HL-60/S4 treated with phorbol 12-myristate 13-acetate at 8.2 ng/mL for 4 days and 3 days (cell line): ENCODE data around the gene CACNA2D3.
"Not testable (repeated sequence)": the region's sequence is repeated elsewhere in the genome, so short reads cannot be mapped to it uniquely, and the experiment has no call there.

Experiments
- in situ Hi-C: fragments of 300-500 bp; cut with MboI; formaldehyde crosslinking; loops from 2 replicates; pipeline ENCODE4 v1.15.0; 2022; ENCODE audit warnings: low sequenced_read_pairs

Gene CACNA2D3

DNA sequence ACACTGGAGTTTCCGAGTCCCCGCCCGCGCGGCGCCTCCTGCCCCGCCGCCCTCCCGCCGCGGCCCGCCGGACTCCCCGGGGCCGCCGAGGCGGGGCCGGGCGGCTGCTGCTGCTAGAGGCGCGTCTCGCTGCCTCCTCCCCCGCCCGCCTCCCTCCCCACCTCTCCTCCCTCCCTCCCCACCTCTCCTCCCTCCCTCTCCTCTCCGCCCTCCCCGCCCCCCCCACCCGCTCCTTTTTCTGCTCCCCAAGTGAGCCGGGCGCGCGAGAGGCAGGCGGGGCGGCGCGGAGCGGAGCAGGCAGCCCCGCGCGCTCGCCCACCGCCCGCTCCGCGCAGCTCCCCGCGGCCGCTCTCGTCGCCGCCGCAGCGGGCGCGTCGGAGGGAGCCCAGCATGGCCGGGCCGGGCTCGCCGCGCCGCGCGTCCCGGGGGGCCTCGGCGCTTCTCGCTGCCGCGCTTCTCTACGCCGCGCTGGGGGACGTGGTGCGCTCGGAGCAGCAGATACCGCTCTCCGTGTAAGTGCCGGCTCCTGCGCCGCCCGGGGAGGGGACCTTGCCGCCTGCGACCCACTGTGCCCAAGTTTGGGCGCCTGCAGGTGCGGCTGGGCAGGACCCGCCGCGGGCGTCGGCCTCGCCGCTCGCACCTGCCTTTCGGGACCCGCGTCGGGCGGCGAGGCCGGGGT, at the start of gene CACNA2D3:
Gene CACNA2D3, plus strand, starts transcription at position 229 of the 679 bp plus-strand sequence.
- in situ Hi-C loops: no loop called here

DNA sequence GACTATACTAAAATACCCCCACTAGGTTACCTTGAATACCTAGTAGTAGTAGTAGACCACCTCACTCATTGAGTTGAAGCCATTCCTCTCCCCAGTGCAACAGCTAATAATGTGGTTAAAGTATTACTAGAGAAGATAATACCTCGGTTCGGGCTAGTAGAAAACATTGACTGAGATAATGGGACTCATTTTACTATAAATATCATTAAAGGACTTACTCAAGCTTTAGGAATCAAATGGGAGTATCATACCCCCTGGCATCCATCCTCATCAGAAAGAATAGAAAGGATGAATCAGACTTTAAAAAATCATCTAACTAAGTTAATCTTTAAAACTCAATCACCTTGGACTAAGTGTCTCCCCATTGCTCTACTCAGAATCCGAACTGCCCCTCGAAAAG, 49.0 kb upstream of the CACNA2D3 start:
- in situ Hi-C loops: no loop called here

DNA sequence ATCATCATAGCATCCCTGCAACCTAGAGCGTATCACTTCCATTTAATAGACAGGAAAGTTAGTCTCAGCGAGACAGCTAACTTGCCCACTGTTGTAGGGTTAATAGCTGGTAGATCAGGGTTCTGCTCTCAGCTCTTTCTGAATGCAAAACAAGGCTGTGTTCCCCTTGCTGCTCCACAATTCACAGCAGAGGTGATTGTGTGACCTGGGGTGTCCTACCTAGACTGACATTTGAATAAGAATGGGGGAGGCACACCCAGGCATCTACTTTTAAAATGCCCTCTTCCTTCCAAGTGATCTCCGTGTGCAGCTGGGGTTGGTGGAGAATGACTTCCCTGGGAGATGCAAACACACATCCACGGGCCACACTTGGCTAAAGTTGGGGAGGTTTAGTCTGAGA, 43.0 kb upstream of the CACNA2D3 start:
- in situ Hi-C loops: no loop called here

DNA sequence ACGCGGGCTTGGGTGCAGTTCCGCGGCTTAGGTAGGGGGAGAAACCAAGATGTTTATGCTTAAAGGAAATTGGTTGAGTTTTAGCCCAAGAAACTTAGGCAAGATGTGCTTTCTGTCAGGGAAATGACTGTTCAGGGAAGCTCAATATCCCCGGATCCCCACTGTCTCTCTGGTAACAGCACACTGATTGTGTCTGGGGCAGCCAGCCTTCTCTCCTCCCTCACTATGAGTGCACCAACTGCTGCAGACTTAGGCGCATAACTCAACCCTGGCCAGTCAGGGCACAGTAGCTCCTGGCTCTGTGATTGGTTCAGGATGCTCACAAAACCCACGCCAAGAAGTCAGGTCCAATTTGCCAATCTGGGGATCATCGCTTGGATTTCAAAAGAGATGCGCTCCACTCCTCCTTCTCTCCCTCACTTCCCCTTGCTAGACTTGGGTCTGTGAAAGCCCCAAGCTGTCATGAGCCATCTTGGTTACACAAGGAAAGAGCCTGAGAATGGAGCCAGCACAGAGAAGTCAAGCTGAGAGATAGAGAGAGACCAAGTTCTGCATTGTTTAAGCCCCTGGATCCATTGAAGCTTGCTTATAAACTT, 42.5 kb upstream of the CACNA2D3 start:
- in situ Hi-C loops: no loop called here

DNA sequence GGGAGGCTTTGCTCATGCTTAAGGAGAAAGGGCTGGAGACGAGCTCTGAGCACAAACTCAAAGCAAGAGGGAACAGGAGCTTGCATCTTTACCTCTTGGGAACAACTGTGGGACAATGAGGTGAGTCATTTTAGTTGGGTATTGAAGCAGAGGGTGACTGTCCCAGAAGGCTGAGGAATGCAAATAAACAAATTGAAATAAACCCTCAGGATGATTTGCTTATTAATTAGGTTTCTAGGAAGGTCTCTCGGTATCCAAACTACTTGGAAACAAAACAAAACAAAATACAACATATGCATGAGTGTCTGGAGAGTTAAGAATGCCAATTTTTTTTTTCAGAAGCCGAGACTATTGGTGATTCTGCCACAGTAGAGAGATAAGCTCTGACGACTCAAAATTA, 38.4 kb upstream of the CACNA2D3 start:
- in situ Hi-C loops: no loop called here

DNA sequence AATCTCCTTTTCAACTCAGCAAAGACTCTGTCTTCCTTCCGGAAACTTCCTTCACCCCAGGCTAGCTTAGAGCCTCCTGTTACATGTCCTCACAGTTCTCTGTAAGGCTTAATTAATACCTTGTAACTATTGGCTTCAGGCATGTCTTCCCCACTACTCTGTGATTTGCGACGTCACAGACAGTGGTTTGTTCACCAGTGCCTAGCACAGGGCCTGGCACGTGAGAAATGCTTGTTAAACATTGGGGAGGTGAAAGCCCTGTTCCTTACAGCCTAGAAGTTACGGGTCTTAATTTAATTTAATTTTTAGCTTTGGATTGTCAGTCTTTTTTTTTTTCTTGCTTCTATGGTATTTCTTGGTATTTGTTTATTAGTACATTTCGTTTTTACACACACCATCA, 36.4 kb upstream of the CACNA2D3 start:
- in situ Hi-C loops: no loop called here

DNA sequence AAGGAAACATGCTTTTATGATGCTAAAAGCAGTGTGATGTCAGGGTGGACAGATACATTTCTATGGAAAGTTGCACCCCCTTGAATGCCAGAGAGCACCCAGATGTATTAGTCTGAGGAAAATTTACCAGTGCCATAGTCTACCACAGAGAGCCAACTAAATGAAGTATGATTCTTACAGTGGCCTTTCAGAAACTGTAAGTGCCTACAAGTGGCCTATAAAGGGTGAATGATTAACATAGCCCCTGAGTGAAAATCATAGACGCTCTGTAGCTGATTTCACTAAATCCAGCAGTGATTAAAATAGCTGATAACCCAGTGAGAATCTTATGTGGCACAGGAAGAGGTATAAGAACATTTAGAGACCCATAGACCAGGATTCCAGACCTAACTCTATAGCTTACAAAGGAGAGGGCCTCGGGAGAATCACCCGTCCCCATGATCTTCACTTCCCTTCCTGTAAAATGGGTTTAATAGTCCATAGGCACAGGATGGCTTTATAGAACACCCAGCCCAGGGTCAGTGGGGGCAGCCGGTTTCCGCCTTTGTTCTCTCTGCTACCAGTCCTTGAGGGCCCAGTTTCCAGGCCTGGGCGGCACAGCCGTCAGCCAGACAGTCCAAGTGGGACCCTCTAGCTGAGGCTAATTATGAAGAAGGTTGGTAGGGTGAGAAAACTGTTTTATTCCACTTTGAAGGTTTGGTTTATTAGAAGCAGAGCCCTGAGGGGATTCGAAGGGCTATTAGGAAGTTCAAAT, 35.5 kb upstream of the CACNA2D3 start:
- in situ Hi-C loops: no loop called here

DNA sequence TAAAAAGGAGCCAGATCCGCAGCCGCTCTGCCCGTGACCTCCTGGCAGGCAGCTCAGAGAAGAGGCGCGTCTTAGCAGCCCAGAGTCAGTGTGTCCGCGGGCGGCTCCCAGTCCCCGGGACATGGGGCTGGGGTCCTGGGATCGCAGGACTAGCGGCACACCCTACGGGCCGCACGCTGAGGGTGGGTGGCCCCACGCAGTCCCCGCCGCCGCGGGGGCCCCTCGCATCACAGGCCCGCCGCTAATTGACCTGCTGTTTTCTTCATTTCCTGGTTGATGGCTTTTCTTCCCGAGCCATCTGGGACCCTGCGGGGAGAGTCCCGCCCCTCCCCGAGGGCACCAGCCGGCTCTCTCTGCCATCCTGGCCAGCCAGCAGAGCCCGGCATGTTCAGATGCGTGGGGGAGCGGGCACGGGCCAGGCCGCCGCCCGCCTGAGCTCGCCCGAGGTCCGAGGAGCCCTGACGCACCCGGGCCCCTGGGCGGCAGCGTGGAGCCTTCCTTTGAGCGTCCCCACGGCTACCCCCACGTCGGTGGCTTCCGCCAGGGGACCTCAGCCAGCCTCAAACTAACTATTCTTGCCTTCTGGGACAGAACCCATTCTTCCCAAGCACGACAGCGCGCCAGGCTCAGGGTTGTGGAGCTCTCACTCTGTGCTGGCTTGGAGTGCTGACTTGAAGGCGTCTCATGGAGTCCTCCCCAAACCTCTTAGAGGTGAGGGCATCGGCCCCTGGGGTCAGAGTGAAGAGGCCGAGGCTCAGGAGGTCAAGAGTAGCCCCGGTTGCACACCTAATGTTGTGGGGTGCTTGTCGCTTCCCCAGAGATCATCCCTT, 34.6 kb upstream of the CACNA2D3 start:
- in situ Hi-C loops: no loop called here

DNA sequence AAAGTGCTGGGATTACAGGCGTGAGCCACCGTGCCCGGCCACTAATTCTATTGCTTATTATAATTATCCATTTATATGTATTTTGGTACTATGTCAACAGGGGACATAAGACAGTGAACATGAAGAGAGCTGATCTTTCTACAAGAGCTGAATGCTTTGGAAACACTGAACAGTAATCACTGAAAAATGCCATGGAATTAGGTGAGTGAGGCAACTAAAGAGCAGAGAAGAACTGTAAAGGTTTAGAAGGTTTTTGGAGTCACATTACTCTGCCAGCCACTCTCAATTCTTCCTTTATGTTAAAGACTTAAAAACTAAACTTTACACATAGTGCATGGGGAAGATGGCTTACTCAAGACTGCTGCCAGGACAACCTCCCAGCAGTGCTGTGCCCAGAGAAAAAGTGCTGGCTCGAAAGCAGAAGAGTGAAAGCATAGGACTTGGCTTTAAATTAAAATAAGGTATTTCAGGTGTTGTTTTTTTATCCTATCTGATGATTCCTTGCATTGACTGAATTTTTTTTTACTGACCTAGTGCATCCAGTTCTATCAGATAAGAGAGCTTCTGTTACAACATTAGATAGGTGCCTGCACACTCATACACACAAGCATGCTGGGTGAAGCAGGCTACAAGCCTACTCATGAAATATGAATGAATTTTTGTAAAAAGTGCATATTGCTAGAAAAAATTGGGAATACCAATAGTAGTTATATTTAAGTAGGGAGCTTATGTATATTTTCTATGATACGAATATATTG, 28.7 kb upstream of the CACNA2D3 start:
- in situ Hi-C loops: no loop called here

DNA sequence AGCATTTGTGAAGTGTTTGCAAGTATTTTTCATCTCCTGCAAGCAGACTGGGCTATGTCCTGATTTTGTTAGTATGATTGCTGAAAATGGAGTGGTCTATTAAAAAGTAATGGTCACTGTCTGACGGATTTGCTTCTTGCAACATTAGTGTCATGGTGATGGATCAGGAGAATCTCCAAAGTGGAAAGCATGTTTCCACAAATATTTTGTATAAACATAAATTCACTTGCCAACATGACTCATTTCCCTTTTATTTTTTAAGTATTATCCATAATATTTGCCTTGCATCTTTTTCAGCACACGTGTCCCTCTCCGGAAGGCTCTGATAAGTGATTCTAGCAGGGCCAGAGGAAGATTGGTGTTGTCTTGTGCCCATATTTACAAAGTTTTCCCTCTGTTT, 27.4 kb upstream of the CACNA2D3 start:
- in situ Hi-C loops: no loop called here

DNA sequence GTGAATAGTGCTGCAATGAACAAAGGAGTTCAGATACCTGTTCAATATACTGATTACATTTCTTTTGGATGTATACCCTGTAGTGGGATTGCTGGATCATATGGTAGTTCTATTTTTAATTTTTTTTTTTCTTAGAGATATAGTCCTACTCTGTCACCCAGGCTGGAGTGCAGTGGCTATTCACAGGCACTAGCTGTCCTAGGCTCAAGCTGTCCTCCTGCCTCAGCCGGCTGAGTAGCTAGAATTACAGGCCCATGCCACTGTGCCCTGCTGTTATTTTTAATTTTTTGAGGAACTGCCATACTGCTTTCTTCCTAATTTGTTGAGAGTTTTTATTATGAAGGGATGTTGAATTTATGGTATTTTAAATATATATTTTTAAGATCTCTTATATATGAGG, 23.0 kb upstream of the CACNA2D3 start:
- in situ Hi-C loops: no loop called here

DNA sequence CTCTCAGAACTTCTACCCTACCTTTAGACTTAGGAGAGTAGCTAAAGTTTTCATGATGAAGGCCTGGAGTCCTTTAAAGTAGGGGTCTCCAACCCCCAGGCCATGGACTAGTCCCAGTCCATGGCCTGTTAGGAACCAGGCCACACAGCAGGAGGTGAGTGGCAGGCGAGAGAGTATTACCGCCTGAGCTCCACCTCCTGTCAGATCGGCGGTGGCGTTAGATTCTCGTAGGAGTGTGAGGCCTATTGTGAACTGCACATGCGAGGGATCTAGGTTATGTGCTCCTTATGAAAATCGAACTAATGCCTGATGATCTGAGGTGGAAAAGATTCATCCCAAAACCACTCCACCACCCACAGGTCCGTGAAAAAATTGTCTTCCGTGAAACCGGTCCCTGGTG, 18.3 kb upstream of the CACNA2D3 start:
- in situ Hi-C loops: no loop called here

DNA sequence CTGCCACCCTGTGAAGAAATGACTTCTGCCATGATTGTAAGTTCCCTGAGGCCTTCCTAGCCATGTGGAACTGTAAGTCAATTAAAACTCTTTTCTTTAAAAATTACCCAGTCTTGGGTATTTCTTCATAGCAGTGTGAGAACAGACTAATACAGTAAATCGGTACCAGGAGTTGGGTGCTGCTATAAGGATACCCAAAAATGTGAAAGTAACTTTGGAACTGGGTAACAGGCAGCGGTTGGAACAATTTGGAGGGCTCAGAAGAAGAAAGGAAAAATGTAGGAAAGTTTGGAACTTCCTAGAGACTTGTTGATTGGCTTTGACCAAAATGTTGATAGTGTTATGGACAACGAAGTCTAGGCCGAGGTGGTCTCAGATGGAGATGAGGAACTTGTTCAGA, 6.2 kb upstream of the CACNA2D3 start:
- in situ Hi-C loops: not testable (repeated sequence)

DNA sequence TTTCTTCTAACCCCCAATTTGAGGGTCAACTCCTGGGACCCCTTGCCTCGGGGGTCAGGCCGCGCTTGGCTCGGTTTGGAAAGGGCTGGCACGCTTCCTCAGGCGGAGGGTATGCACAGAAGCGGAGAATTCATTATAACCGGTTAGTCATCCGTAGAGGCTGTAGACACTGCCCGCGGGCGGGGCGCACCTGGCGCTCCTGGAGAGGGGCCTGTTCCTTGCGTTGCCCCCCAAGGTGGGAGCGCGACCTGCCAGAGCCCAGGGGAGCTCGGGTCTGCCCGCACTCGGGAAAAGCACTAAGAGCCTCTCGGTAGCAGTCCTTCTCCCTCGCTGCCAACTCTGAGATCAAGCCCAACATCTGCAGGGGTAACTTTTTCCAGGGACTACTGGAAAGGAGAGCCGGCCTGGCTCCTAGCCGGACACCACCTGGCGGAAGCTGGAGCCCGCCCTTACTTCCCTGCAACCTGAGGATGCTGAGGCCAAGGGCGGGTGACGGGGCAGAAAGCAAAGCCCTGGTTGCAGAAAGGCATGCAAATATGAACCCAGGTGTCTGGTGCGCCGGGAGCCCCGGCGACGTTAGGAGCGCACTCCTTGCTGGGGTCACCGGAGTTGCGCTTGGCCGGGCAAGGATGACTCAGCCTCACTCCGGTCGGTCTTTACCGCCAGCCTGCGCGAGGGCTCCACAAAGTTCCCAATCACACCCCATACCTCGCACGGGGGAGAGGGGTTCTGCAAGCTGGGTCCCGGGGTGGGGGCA, 1.5 kb upstream of the CACNA2D3 start:
- in situ Hi-C loops: no loop called here

DNA sequence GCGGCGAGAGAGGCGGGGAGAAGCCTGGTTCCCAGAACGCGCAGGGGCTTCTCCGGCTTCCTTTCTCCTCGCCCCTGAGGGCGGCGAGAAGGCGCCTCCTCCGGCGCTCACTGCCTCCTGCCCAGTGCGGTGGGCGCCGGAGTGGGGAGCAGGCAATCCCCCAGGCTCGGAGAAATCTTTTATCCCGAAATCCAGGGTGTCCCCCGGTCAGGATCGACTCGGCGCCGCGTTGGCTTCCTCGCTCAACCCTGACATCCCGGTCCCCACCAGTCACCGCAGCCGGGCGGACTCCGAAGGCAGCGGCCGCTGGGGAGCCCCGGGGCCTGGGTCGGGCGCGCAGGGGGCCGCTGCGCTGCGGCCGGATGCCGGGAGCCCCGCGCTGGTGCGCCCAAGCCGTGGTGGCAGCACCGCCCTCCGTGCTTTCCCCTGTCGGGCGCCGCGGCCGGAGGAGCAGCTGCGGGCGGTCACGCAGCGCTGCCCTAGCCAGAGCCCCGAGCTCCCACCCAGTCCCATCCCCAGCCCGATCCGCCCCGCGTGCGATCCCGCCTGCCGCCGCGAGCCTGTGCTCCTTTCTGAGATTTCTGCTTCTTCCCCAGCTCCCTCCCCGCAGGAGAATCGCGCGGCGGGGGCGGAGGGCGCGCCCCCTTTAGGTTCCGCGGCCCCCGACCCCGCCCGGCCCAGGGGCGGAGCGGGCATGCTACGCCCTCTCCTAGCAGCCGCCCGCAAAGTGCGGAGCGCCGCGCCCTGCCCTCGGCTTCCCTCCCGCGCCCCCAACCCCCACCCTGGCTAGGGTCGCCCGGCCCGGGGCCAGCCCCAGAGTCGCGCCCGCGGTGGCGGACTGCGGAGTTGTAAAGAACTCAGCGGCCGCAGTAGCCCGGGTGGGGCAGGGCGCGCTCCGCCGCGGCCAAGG, 683 bp upstream of the CACNA2D3 start:
- in situ Hi-C loops: no loop called here

DNA sequence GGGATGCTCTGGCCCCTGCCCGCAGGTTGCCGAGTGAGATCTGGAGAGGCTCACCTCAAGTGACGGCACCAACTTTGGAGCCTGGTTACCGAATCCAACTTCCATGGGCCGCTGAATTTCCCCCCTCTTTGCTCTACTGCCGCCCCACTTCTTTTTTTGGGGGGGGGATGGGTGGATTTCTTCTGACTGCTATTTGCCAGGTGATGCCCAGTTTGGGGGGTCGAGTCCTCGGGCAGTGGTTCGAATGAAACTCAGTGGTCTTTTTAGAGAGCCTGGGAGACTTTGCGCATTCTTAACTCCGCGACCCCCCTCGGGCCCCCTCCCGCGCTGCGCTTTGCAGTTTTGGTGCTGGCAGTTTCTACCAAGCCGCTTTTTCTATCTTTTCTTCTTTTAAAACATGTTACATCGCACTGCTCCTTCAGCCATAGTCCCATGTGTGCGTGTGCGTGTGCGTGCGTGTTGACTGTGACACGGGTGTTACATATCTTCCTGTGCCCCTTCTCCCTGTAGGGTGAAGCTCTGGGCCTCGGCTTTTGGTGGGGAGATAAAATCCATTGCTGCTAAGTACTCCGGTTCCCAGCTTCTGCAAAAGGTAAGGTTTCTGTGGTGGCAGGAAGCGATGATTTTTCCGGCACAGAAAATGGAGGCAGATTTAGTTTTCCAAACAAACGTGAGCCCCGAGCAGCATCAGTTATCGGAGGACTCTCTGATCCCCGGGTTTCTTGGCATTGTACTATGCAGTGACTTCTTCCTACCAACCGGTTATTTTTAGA, 837 bp downstream of the CACNA2D3 start:
- in situ Hi-C loops: no loop called here

DNA sequence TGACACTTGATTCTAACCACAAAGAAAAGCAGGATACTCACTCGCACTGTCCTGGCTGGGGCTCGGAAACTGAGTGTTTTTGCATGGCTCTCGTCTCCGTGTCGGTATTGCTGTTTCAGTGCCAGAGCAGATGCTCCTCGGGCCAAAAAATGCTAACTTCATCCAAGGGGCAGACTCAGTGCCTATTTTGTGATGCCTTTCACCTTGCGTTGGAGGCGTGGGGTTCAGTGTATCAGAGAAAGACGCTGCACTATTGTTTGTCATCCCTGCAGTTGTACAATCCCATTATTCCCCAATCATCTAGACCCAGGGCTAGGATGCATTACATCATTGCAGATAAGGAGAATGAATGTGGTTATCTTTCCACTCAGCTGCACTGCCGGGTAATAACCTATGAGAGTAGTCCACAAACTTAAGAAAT, 1.4 kb downstream of the CACNA2D3 start:
- in situ Hi-C loops: no loop called here

DNA sequence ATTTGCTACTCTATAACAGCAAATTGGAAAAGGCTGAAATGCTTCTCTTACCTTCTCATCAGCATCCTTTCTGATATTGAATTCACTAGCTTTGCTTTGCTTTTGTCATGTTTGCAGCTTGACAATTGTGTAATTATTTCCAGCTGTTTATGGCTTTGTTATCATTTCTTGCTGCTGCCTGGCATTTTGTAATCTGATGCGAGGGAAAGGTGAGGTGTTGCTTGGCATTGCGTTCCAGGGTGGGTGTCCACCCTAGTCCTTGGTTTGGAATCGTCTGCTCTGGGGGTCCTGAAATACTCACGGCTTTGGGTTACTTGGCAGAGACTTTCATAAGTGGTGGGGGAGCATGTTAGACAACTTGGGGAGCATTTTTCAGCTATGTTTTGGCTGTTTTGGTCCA, 2.9 kb downstream of the CACNA2D3 start:
- in situ Hi-C loops: no loop called here
